HG02610 (cell line): ENCODE data around the gene LMO1.

ENCODE experiments used
- ATAC-seq: cut with Tn5 transposase; IDR thresholded peaks from one replicate; pipeline ENCODE4 v1.9.1; 2021; ENCODE audit warnings: mild to moderate bottlenecking, moderate library complexity; ENCODE audit not compliant: unreplicated experiment

The LMO1 gene

GRCh38 chr11:8207080-8208000 is 56.3 kb downstream of the LMO1 start:
- no peak for ATAC-seq

GRCh38 chr11:8206251-8207079 is 57.2 kb downstream of the LMO1 start:
- no peak for ATAC-seq

- ATAC-seq: no peak
Observed at GRCh38 chr11:8205566-8205965, 58.1 kb downstream of the LMO1 start.

- ATAC-seq: no peak
Observed at GRCh38 chr11:8204596-8204995, 59.1 kb downstream of the LMO1 start.

GRCh38 chr11:8204025-8204424 is 59.7 kb downstream of the LMO1 start:
- no peak for ATAC-seq

GRCh38 chr11:8203414-8203715 is 60.3 kb downstream of the LMO1 start:
- no peak for ATAC-seq

- ATAC-seq: no peak
Observed at GRCh38 chr11:8202516-8203413, 60.9 kb downstream of the LMO1 start.

- peak; percentile 85 for ATAC-seq
Observed at GRCh38 chr11:8201644-8202365, 61.9 kb downstream of the LMO1 start.

- ATAC-seq: no peak
Observed at GRCh38 chr11:8199676-8200075, 64.0 kb downstream of the LMO1 start.

GRCh38 chr11:8196749-8197148 is 66.9 kb downstream of the LMO1 start:
- no peak for ATAC-seq

GRCh38 chr11:8194956-8195355 is 68.7 kb downstream of the LMO1 start:
- ATAC-seq: no peak

GRCh38 chr11:8192896-8193209 is 70.8 kb downstream of the LMO1 start:
- ATAC-seq: no peak

- no peak for ATAC-seq
Observed at GRCh38 chr11:8192016-8192895, 71.4 kb downstream of the LMO1 start.

GRCh38 chr11:8190431-8190830 is 73.2 kb downstream of the LMO1 start:
- no peak for ATAC-seq

- no peak for ATAC-seq
Observed at GRCh38 chr11:8186429-8186828, 77.2 kb downstream of the LMO1 start.

- no peak for ATAC-seq
Observed at GRCh38 chr11:8183111-8183510, 80.6 kb downstream of the LMO1 start.

- ATAC-seq: no peak
Observed at GRCh38 chr11:8180469-8180868, 83.2 kb downstream of the LMO1 start.

- no peak for ATAC-seq
Observed at GRCh38 chr11:8178297-8178696, 85.4 kb downstream of the LMO1 start.

- ATAC-seq: no peak
Observed at GRCh38 chr11:8177136-8177535, 86.5 kb downstream of the LMO1 start.
